NCI-H2227 treated with DMSO at 0.1 percent for 48 hours (cell line): ENCODE results near the gene SLC6A6.
"Not testable (repeated sequence)": the region's sequence is repeated elsewhere in the genome, so short reads cannot be mapped to it uniquely, and the experiment has no call there.

ENCODE experiments used
- DNase-seq: peaks from one replicate; lab custom pipeline; 2025; lab: John Stamatoyannopoulos, UW

Gene SLC6A6

GRCh38 chr3:14437705-14438104 lies 35.3 kb downstream of the SLC6A6 start:
- not testable (repeated sequence) for DNase-seq

GRCh38 chr3:14438262-14438661 lies 35.9 kb downstream of the SLC6A6 start:
- DNase-seq: no peak

- no peak for DNase-seq
Observed at GRCh38 chr3:14438929-14439328, 36.5 kb downstream of the SLC6A6 start.

GRCh38 chr3:14439501-14440167 lies 37.2 kb downstream of the SLC6A6 start:
- DNase-seq: peak; percentile 82

- DNase-seq: no peak
Observed at GRCh38 chr3:14440168-14440518, 37.7 kb downstream of the SLC6A6 start.

- DNase-seq: peak; percentile 66
Observed at GRCh38 chr3:14440531-14441239, 38.3 kb downstream of the SLC6A6 start.

- no peak for DNase-seq
Observed at GRCh38 chr3:14441240-14441919, 39.0 kb downstream of the SLC6A6 start.

- no peak for DNase-seq
Observed at GRCh38 chr3:14441920-14442300, 39.5 kb downstream of the SLC6A6 start.

GRCh38 chr3:14444380-14444779 lies 42.0 kb downstream of the SLC6A6 start:
- DNase-seq: no peak

GRCh38 chr3:14445773-14446172 lies 43.4 kb downstream of the SLC6A6 start:
- DNase-seq: no peak

GRCh38 chr3:14446988-14447570 lies 44.7 kb downstream of the SLC6A6 start:
- no peak for DNase-seq

GRCh38 chr3:14448063-14448462 lies 45.7 kb downstream of the SLC6A6 start:
- no peak for DNase-seq

- no peak for DNase-seq
Observed at GRCh38 chr3:14448756-14449727, 46.6 kb downstream of the SLC6A6 start.

GRCh38 chr3:14450506-14450905 lies 48.1 kb downstream of the SLC6A6 start:
- DNase-seq: no peak

GRCh38 chr3:14450922-14451606 lies 48.7 kb downstream of the SLC6A6 start:
- DNase-seq: no peak

- no peak for DNase-seq
Observed at GRCh38 chr3:14451844-14452739, 49.7 kb downstream of the SLC6A6 start.

- peak; percentile 42 for DNase-seq
Observed at GRCh38 chr3:14452740-14453710, 50.6 kb downstream of the SLC6A6 start.

- DNase-seq: no peak
Observed at GRCh38 chr3:14453876-14454638, 51.7 kb downstream of the SLC6A6 start.
